8988T (cell line): ENCODE data around the gene CD8B.

Experiments
- DNase-seq: peaks from one replicate; pipeline ENCODE4 v3.0.0; 2011

The CD8B gene

GRCh38 chr2:86833315-86833714 is 28.4 kb downstream of the CD8B start:
- DNase-seq: no peak

- no peak for DNase-seq
Measured at GRCh38 chr2:86832334-86833096, 29.2 kb downstream of the CD8B start.

- DNase-seq: no peak
Measured at GRCh38 chr2:86831537-86831936, 30.1 kb downstream of the CD8B start.

GRCh38 chr2:86826951-86827350 is 34.7 kb downstream of the CD8B start:
- no peak for DNase-seq

- DNase-seq: no peak
Measured at GRCh38 chr2:86825693-86826381, 35.8 kb downstream of the CD8B start.

GRCh38 chr2:86825036-86825692 is 36.5 kb downstream of the CD8B start:
- DNase-seq: no peak

GRCh38 chr2:86822668-86823345 is 38.9 kb downstream of the CD8B start:
- no peak for DNase-seq

GRCh38 chr2:86821842-86822241 is 39.8 kb downstream of the CD8B start:
- no peak for DNase-seq

GRCh38 chr2:86821306-86821705 is 40.4 kb downstream of the CD8B start:
- no peak for DNase-seq

GRCh38 chr2:86818957-86819356 is 42.7 kb downstream of the CD8B start:
- no peak for DNase-seq

GRCh38 chr2:86818114-86818801 is 43.4 kb downstream of the CD8B start:
- no peak for DNase-seq

- no peak for DNase-seq
Measured at GRCh38 chr2:86815611-86816010, 46.1 kb downstream of the CD8B start.

- DNase-seq: no peak
Measured at GRCh38 chr2:86809481-86810121, 52.1 kb downstream of the CD8B start.

GRCh38 chr2:86808315-86809161 is 53.1 kb downstream of the CD8B start:
- DNase-seq: peak; percentile 93

GRCh38 chr2:86807468-86808275 is 54.0 kb downstream of the CD8B start:
- peak; percentile 76 for DNase-seq

GRCh38 chr2:86807133-86807467 is 54.6 kb downstream of the CD8B start:
- DNase-seq: no peak

GRCh38 chr2:86806059-86806857 is 55.4 kb downstream of the CD8B start:
- no peak for DNase-seq

- DNase-seq: no peak
Measured at GRCh38 chr2:86800856-86801567, 60.7 kb downstream of the CD8B start.

GRCh38 chr2:86794861-86795260 is 66.8 kb downstream of the CD8B start:
- DNase-seq: no peak
